ENCODE results near the gene PTK6.
"Not testable (repeated sequence)": the region's sequence is repeated elsewhere in the genome, so short reads cannot be mapped to it uniquely, and the experiment has no call there.

Gene PTK6

DNA sequence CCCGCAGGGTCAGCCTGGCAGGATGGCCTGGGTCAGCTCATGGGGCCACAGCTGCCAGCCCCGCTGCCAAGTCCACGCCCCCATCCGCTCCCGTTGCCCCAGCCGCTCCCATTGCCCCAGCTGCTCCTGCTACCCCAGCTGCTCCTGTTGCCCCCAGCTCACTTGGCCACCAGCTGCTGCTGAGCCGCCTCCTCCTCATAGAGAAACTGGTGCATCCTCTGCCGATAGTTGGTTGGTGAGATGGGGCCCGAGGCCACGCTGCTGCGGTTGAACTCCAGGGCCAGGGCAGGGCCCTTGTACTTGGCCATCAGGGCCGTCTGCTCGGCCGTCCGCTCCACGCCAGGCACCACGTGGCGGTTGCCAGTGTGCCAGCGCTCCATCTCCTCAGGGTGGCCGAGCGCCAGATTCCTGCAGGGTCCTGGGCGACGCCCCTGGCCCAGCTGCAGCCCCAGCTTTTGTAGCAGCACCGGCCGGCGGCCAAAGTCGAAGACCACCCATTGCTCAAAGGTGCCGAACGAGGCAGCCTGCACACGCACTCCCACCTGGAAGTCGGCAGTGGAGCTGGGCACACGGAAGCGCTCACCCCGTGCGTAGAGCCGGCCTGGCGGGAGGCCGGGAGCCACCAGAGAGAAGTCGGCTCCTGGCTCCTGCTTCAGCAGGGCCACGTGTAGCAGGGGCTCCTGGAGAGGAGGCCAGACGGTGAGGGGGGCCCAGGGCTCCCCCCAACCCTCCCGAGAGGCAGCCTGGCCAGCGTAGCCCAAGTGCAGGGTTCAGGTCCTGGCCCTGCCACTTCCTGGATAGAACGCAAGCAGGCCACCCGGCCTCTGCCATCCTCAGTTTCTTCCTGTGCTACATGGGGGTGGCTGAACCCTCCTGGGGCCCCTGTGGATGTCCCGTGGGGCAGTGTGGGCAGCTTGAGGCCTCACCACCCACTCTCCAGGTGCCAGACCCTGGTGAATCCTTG, 32.1 kb upstream of the PTK6 start:
- DNase-seq: no peak

DNA sequence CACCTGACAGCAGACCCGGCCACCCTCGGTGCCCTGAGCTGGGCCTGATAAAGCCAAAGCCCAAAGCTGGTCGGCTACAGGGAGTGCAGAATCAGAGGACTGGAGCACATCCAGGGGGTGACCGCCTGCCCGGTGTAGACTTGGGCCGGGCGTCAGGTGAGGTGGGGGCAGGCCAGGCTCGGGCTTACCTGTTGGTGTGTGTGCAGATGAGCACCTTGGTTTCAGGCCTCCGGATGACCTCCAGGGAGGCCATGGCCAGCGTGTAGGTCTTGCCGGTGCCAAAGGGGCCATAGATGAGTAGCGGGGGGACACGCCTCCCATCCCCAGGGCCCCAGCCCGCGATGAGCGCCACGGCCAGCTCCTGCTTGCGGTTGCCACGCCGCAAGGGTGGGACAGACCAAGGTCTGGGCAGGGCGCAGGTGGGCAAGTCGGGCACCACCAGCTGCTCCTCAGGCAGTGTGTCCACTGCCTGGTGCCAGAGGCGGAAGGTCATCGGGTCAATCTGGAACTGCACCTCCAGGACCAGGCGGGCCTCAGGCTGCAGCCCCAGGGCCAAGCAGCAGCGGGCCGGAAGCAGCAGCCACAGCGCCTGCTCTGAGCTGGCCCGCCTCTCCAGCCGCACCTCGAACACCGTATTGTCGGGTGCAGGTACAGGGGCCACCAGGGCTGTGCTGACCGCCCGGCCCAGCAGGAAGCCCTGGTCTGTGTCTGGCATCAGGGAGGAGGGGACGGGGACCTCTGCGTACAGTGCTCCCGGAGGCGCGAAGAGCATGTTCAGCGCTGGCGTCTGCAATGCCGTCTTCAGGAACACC, 31.2 kb upstream of the PTK6 start:
- no peak for DNase-seq

DNA sequence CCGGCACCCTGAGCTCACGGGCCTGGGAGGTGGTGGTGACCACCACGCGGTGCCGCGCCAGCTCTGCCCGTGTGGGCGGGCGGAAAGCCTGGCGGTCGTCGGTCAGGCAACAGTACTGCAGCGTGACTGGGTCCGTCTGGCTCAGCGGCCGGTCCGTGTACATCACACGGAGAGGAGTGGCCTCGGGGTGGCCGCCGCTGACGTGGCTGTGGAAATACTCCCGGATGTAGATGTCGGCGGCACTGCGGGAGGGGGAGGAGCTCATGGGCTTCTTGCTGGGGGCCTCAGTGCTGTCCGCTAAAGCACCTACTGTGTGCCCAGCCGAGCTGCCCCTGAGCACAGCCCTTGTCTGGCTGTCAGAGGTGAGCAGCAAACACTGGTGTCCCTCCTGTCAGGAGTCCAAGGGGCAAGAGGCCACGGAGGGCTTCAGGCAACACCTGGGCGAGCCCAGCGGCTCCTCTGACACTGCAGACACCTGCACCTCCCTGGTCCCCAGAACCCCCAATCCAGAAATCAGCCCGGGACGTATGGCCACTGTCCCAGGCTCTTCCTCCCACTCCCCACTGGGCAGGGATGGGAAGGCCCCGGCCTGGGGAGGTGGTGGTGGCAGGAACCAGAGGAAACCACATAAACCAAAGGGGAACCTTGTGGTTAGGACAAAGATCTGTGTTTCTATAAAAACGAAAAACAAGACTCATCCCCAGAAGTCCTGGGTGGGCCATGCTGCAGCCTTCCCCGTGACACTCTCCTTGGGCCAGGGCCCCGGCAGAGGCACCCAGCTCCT, 30.4 kb upstream of the PTK6 start:
- no peak for DNase-seq

DNA sequence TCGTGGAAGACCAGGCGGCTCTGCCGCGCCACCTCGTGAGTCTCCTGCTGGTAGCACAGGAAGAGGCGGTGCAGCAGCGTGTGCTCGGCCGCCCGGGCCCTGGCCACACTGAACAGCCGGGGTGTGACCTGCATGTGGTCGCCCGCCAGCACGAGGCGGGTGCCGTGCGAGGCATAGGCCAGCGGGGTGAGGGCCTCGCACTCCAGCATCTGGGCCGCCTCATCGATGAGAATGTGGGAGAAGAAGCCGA, 29.9 kb upstream of the PTK6 start:
- no peak for DNase-seq

DNA sequence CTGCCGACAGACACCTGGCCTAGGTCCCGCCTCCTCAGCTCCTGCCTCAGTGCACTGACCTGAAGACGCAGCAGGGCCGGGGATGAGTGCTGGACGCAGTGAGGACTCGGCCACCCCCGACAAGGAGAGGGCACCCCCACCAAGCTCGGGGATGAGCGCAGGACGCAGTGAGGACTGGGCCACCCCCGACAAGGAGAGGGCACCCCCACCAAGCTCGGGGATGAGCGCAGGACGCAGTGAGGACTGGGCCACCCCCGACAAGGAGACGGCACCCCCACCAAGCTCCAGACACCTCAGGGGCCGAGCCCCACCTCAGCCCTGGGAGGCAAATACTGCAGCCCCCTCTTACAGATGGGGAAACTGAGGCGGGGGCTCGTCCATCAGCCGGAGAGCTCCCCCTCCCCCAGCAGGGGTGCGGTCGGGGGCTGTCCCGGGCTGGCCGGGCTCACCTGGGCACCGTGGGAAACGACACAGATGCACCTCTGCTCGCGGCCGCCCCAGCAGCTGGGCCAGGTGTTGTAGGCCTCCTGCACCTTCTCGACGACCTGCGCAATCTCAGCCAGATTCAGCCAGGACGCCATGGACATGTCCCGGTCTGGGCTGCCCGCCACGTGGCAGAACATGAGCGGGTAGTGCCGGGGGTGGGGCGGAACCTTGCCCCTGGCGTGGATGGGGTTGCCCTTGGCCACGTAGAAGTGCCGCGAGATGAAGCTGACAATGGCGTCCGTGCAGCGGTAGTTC, 29.4 kb upstream of the PTK6 start:
- DNase-seq: peak; percentile 20

DNA sequence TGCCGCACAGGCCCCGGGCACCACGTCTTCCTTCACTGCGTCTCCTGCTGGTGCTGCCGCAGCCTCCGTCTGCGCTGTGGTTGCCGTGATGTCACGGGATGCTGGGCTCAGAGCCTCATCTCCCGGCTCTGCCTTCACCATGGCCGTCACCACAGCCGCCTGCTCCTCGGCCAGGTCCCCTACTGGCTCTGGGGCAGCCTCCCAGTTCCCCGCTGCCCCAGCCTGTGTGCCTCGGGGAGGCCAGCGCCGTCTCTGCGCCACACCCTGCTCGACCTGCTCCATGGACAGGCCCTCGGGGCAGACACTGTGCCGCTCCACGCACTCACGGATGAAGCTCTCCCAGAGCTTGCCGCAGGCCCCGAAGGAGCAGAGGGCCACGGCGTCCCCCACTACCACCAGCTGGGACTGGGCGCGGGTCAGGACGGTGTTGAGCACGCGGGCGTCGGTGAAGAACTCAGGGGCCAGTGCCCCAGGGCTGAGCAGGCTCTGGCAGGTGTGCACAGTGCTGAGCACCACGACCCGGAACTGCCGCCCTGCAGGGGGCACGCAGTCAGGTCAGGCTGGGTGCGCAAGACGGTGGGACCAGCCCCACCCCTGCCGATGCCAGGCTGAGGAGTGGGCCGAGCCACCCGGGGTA, 28.6 kb upstream of the PTK6 start:
- no peak for DNase-seq

DNA sequence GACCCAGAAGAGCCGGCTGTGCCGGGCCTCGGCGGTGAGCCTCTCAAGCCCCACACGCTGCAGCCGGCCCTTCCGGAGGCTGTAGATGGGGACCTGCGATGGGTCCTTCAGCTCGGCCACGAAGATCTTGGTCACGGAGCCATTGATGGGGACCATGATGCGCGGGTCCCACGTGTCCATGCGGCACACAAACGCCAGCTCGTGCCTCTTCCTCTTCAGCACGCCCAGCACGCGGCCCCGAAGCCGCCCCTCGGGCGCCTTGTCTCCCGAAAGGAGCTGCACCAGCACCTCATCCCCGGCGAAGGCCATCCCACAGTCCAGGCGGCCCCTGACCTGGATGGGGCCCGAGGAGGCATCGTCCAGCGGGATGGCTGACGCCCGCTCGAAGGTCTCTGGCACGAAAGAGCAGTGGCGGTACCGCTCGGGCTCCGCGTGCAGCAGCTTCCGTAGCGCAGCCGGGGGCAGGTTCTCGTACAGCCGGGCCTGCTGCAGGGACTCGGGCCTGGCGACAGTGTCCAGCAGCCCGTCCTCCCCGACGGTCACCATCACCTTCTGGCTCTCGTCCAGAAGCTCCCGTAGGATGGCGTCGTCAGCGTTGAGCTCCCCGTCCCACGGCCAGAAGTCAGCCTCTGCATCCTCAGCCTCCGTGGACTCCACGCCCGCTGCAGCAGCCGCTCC, 28.0 kb upstream of the PTK6 start:
- no peak for DNase-seq

DNA sequence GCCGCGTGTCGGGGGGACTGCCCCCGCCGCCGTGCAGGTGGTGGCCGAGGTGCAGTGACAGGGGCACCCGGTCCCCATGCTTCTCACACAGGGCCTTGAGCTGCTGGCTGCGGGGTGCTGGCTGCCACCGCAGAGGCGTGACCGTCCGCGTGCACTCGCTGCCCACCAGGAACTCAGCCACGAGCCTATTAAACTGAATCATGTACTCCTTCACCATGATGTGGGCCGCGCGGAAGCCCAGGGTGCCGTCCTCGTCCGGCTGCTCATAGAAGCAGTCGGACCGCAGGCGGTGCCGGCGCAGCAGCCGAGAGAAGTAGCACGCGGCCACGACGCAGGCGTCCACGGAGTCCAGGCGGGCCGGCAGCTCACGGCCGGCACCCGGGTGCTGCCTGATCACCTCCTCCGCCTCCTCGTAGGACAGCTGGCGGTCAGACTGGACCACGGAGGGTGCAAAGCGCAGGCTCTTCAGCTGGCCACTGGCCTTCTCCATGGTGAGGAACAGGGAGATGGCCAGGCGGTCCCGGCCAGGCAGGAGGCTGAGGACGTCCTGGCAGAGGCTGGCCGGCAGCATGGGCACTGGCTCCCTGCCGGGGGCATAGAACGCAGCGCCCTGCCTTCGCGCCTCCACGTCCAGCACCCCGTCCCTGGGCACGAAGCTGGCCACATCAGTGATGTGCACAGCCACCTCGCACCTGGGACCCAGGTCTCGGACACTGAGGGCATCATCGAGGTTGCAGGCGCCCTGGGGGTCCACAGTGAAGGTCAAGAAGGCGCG, 27.0 kb upstream of the PTK6 start:
- no peak for DNase-seq

DNA sequence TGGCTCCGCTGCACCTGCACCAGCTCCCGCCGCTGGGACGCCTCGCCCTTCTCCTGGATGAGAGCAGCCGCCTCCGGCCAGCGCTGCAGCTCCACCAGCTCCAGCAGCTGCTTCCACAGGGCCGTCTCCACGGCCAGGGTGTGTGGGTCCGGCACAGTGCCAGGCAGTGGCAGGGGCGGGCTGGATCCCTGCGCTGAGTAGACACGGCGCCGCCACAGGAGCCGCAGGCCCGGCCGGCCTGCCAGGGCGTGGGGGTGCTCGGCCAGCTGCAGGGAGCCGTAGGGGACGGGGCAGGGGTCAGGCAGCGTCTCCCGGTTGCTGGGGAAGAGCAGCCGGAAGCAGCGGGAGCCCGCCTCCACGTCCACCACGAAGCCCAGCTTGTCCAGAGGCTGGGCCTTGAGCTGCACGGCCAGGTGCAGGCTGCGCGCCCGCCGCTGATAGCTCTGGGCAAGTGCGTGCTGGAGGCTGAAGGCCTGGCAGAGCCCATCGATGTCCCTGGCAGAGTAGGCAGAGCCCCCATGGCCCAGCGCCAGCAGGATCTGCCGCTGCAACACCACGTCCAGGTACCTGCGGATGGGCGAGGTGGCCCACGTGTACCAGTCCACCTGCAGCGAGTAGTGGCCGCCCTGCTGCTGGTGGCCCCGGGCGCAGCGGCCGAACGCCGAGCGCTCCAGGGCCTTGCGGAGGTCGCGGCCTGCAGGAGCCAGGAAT, 26.2 kb upstream of the PTK6 start:
- no peak for DNase-seq

DNA sequence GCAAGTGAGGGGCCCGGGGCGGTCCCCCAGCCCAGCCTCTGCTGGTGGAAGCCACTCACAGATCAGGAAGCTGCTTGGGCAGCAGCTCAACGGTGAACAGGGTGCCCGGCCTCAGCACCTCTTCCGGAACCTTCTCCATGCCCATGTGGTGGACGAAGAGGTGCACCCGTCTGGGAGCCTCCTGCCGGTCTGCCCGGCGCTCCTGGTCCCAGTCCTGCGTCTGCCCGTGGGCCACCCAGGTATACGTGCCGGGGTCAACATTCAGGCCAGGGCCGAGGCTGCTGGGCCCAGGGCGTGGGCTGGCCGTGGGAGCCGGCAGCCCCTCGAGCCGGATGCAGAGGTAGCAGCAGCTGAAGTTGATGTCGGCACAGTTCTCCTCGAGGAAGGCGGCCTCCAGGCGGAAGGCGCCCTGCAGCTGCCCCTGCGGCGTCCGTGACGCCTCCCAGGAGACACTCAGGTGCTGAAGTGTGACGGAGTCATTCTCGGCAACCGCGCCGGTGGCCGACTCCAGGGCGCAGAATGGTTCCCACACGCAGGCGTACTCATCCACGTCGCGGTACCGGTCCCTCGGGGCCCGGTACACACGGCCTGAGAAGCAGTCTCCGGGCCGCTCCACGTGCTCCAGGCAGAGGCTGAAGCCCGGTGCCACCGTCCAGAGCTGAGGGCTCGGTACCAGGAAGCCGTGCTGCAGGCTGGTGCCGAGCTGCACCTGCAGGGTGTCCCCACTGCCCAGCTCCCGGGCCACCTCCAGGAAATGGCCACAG, 25.5 kb upstream of the PTK6 start:
- no peak for DNase-seq

DNA sequence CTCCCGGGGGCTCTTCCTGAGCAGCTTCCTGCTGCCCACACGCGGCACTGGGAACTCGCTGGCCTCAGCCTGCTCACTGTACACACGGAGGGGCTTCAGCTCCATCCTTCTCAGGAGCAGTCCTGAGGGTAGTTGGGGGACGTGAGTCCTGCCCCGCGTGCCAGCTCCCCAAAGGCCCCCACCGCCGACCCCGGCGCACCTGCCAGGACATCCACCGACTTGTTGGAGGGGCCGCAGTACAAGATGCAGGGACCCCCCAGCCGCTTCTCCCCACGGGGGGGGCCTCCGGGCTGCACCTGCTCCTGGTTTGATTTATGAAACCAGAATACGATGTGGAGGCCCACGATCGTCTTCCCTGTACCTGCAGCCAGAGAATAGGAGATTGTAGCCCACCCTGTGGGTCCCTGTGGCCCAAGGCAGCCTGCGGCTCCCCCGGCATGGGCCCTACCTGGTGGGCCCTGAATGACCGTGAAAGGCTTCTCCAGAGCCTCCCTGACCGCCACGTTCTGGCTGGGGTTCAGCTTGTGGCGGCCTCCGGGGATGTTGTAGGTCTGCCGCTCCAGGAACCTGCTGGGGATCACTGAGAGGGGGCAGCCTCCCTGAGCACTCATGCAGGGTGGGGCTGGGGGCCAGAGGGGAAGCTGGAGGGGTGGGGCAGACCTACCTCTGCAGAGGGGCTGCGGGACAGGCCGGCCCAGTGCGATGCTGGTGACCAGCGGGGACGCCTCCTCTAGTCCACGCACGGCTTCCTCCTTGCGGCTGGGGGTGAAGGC, 24.6 kb upstream of the PTK6 start:
- DNase-seq: no peak

DNA sequence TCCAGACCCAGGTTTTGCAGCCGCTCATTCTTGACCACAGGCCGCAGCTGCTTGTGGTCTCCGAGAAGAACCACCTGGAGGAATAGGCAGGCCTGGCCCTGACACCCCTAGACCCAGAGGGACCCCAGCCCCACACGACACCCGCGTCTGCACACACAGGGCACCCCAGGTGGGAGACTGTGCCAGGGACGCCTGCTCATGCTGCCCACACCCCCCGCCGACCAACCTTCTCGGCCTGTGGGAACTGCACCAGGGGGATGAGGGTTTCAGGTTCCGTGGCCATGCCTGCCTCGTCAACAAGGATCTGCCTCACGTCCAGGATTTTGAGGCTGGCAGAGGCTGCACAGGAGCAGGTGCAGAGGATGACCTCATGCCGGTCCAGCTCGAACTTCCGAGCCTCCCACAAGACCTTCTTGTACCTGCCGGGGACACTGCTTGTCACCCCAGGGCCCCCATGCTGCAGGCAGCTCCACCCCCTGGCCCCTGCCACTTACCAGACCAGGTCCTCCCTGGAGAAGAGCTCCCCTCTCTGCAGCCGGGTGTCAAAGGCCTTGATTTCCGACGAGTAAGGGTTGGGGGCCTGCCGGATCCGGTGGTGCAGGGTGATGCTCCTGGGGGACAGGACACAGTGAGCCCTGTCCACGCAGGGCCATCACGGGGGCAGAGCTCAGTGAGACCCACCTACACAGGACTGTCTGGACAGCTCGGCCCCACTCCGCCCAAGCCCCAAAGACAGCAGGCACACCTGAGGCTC, 23.9 kb upstream of the PTK6 start:
- DNase-seq: no peak

DNA sequence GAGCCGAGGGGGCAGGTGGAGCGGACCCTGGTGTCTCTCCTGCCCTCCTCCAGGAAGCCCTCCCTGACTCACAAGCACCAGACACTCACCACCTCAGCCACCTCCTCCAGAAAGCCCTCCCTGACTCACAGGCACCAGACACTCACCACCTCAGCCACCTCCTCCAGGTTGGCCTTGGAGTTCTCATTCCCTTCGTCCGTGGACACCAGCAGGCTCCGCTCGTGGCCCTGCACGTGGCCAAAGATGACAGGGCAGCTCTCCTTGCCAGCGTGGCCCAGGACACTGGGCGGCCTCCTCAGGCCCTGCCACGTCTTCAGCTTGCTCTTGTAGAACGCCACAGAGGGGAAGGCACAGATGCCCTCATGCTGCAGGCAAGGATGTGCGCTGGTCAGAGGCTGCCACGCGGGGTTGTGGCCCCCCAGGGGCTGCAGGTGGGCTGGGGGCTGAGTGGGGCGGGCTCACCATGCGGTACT, 23.2 kb upstream of the PTK6 start:
- no peak for DNase-seq

DNA sequence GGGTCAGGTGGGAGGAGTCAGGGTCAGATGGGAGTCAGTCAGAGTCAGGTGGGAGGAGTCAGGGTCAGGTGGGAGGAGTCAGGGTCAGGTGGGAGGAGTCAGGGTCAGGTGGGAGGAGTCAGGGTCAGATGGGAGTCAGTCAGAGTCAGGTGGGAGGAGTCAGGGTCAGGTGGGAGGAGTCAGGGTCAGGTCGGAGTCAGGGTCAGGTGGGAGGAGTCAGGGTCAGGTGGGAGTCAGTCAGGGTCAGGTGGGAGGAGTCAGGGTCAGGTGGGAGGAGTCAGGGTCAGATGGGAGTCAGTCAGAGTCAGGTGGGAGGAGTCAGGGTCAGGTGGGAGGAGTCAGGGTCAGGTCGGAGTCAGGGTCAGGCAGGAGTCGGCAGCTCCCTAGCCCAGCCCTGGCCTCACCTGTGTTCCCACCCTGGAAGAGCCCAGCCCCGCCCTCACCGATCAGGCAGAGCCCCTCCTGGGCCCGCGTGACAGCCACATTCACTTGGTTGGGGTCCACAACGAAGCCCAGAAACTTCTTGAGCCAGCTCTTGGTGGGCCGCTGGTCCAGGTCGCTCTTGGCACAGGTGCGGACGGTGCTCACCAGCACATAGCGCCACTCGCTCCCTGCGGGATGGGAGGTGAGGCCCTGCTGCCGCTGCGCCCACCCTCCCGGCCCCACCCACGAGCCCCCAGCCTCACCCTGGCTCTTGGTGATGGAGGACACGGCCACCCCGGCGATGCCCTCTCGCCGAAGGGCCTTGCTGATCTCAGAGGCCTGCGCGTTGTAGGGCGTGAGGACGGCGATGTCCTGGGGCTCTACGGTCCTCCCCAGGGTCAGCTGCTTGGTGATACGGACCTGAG, 22.5 kb upstream of the PTK6 start:
- DNase-seq: not testable (repeated sequence)

DNA sequence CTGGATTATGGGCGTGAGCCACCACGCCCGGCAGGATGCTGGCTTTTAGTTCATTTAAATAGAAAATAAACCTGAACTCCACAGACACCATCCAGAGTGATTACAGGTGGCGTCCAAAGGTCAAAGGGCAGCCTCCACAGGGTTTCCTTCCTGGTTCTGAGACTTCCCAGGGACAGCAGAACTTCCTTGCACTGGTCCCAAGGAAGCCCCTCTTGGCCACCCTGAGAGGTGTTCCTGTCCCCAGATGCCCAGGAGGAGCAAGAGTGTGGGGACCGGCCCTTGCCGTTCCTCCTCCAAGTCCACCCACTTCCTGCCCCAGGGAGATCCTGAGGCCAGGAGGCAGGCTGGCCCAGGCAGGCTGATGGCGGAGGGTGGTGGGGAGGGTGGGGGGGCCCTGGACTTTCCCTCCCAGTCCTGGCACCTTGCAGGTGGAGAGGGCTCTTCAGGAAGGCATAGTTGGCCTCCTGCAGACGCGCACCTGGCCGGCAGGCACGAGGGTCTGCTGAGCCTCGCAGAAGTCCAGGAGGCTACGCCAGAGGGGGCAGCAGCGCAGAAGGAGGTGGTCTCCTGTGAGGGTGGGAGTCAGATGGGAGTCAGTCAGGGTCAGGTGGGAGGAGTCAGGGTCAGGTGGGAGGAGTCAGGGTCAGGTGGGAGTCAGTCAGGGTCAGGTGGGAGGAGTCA, 21.8 kb upstream of the PTK6 start:
- no peak for DNase-seq

DNA sequence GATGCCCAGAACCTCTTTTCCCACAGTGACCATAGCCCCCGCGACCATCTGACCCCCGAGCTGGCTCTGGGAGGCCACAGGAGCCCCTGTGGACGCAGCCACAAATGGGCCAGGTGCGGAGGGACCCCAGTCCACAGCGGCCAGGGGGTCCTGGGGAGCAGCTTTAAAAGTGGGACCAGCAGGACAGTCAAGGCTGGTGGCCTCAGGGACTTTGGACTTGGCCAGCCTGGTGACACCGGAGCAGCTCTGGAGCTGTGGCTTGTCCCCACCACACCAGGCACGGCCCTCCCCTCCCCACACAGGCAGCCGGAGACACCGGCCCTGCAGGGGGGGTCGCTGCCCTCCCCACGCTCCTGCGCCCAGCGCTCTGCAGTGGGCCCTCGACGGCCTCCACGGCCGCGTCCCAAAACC, 20.3 kb upstream of the PTK6 start:
- DNase-seq: no peak

Measured in NCI-H526 treated with DMSO at 0.1 percent for 48 hours (cell line).